IPS-15b (cell line): ENCODE data around the gene ZMIZ1.

Experiments used
- H3K27me3 ChIP-seq: one replicate; pipeline ENCODE4 v1.6.1; 2013; ENCODE audit warnings: low read length; ENCODE audit not compliant: control insufficient read depth, insufficient read depth
- H3K36me3 ChIP-seq: one replicate; pipeline ENCODE4 v1.6.1; 2013; ENCODE audit warnings: low read length; ENCODE audit not compliant: control insufficient read depth, insufficient read depth
- H3K4me1 ChIP-seq: one replicate; pipeline ENCODE4 v1.6.1; 2013; ENCODE audit warnings: mild to moderate bottlenecking, low read length; ENCODE audit not compliant: control insufficient read depth, insufficient read depth
- H3K4me3 ChIP-seq: one replicate; pipeline ENCODE4 v1.5.1; 2013; ENCODE audit warnings: low read depth, low read length
- H3K9ac ChIP-seq: one replicate; pipeline ENCODE4 v1.6.1; 2013; ENCODE audit warnings: low read depth, mild to moderate bottlenecking, low read length
- H3K9me3 ChIP-seq: one replicate; pipeline ENCODE4 v1.6.1; 2013; ENCODE audit warnings: mild to moderate bottlenecking, low read length; ENCODE audit not compliant: control insufficient read depth, insufficient read depth

ZMIZ1 gene

GRCh38 chr10:79144351-79145173, 75.8 kb downstream of the ZMIZ1 start:
- H3K36me3 ChIP-seq, result peaks cover 16% of the 10 kb centered on the region
- peaks cover 3% of the 10 kb centered on the region for H3K4me1 ChIP-seq
- no peaks in the 10 kb centered on the region for H3K9me3 ChIP-seq
- H3K27me3 ChIP-seq, result no peaks in the 10 kb centered on the region
- no peak overlapping the region for H3K9ac ChIP-seq
- no peak overlapping the region for H3K4me3 ChIP-seq

- Histone ChIP-seq H3K36me3 (peaks cover 14% of the 10 kb centered on the region), H3K9me3 (no peaks in the 10 kb centered on the region), H3K27me3 (no peaks in the 10 kb centered on the region), H3K4me3 (no peak overlapping the region), H3K9ac (no peak overlapping the region), H3K4me1 (peaks cover 3% of the 10 kb centered on the region)
Measured at GRCh38 chr10:79145174-79145483, 76.4 kb downstream of the ZMIZ1 start.

GRCh38 chr10:79145517-79146470, 77.0 kb downstream of the ZMIZ1 start:
- peaks cover 3% of the 10 kb centered on the region for H3K4me1 ChIP-seq
- H3K4me3 ChIP-seq, result no peak overlapping the region
- peaks cover 14% of the 10 kb centered on the region for H3K36me3 ChIP-seq
- H3K27me3 ChIP-seq, result no peaks in the 10 kb centered on the region
- H3K9me3 ChIP-seq, result no peaks in the 10 kb centered on the region
- H3K9ac ChIP-seq, result no peak overlapping the region

- Histone ChIP-seq H3K36me3 (peaks cover 9% of the 10 kb centered on the region), H3K9ac (no peak overlapping the region), H3K4me1 (no peaks in the 10 kb centered on the region)
Measured at GRCh38 chr10:79146611-79147130, 77.9 kb downstream of the ZMIZ1 start.

GRCh38 chr10:79147306-79147705, 78.5 kb downstream of the ZMIZ1 start:
- Histone ChIP-seq H3K4me3 (no peak overlapping the region), H3K4me1 (no peaks in the 10 kb centered on the region), H3K36me3 (peaks cover 5% of the 10 kb centered on the region), H3K9ac (no peak overlapping the region), H3K27me3 (no peaks in the 10 kb centered on the region), H3K9me3 (no peaks in the 10 kb centered on the region)

More at GRCh38 chr10:79146611-79147130, 77.9 kb downstream of the ZMIZ1 start:
- Histone ChIP-seq H3K4me3 (no peak overlapping the region), H3K9me3 (no peaks in the 10 kb centered on the region), H3K27me3 (no peaks in the 10 kb centered on the region)

- Histone ChIP-seq H3K27me3 (no peaks in the 10 kb centered on the region), H3K9me3 (no peaks in the 10 kb centered on the region), H3K36me3 (peaks cover 5% of the 10 kb centered on the region), H3K4me3 (no peak overlapping the region), H3K4me1 (no peaks in the 10 kb centered on the region), H3K9ac (no peak overlapping the region)
Measured at GRCh38 chr10:79147796-79148451, 79.2 kb downstream of the ZMIZ1 start.

- no peaks in the 10 kb centered on the region for H3K27me3 ChIP-seq
- H3K4me3 ChIP-seq, result no peak overlapping the region
- no peaks in the 10 kb centered on the region for H3K9me3 ChIP-seq
- H3K36me3 ChIP-seq, result peaks cover 5% of the 10 kb centered on the region
- no peak overlapping the region for H3K9ac ChIP-seq
- H3K4me1 ChIP-seq, result no peaks in the 10 kb centered on the region
Measured at GRCh38 chr10:79148452-79149344, 79.9 kb downstream of the ZMIZ1 start.

GRCh38 chr10:79149345-79149661, 80.5 kb downstream of the ZMIZ1 start:
- Histone ChIP-seq H3K9me3 (no peaks in the 10 kb centered on the region), H3K36me3 (peaks cover 5% of the 10 kb centered on the region), H3K4me1 (no peaks in the 10 kb centered on the region), H3K27me3 (no peaks in the 10 kb centered on the region), H3K4me3 (no peak overlapping the region), H3K9ac (no peak overlapping the region)

GRCh38 chr10:79149662-79150443, 81.1 kb downstream of the ZMIZ1 start:
- Histone ChIP-seq H3K4me1 (no peaks in the 10 kb centered on the region), H3K4me3 (no peak overlapping the region), H3K9ac (no peak overlapping the region), H3K27me3 (no peaks in the 10 kb centered on the region), H3K36me3 (peaks cover 5% of the 10 kb centered on the region), H3K9me3 (no peaks in the 10 kb centered on the region)

GRCh38 chr10:79150444-79150754, 81.6 kb downstream of the ZMIZ1 start:
- Histone ChIP-seq H3K4me3 (no peak overlapping the region), H3K4me1 (peaks cover 2% of the 10 kb centered on the region), H3K9me3 (no peaks in the 10 kb centered on the region), H3K36me3 (peaks cover 5% of the 10 kb centered on the region), H3K27me3 (no peaks in the 10 kb centered on the region), H3K9ac (no peak overlapping the region)
